K562 (cell line): ENCODE measurements around the gene NRTN. TPM values are rescaled to one million over a fixed set of nuclear protein-coding genes. Genes with fewer than 3 reads are reported as not detected.

Experiments used
- BMI1 ChIP-seq: fragments of 150-350 bp; IDR thresholded peaks from 2 replicates; pipeline ENCODE4 v1.6.1; 2014; ENCODE audit warnings: low read length
- BRF1 ChIP-seq: IDR thresholded peaks from 3 replicates; pipeline ENCODE4 v1.6.1; 2011; ENCODE audit warnings: borderline replicate concordance, mild to moderate bottlenecking; ENCODE audit not compliant: insufficient read length; ENCODE audit errors: extremely low read depth
- CBFB ChIP-seq: sonication (generic); formaldehyde crosslinking; IDR thresholded peaks from 2 replicates; pipeline ENCODE4 v1.4.0; 2020; ENCODE audit warnings: mild to moderate bottlenecking, missing genetic modification reagents
- CTBP1 ChIP-seq: fragments of 450-650 bp; IDR thresholded peaks from 2 replicates; pipeline ENCODE4 v1.6.1; 2016; ENCODE audit warnings: borderline replicate concordance
- EWSR1 ChIP-seq: fragments of 450-650 bp; IDR thresholded peaks from 2 replicates; pipeline ENCODE4 v1.6.1; 2018; ENCODE audit warnings: borderline replicate concordance, mild to moderate bottlenecking, low read depth, moderate library complexity; ENCODE audit not compliant: partially characterized antibody
- EZH2 ChIP-seq: IDR thresholded peaks from 2 replicates; pipeline ENCODE4 v1.6.1; 2012; ENCODE audit warnings: low read depth, mild to moderate bottlenecking, inconsistent platforms, low read length, borderline replicate concordance
- HMG20B ChIP-seq: fragments of 250-450 bp; sonication (Bioruptor Pico); IDR thresholded peaks from 2 replicates; pipeline ENCODE4 v1.5.0; 2021; ENCODE audit warnings: mild to moderate bottlenecking
- HNRNPL ChIP-seq: fragments of 200-400 bp; formaldehyde crosslinking; IDR thresholded peaks from 2 replicates; pipeline ENCODE4 v1.6.1; 2017; ENCODE audit warnings: low read depth, mild to moderate bottlenecking, low read length
- HOXB6 ChIP-seq: fragments of 250-450 bp; sonication (Bioruptor Pico); IDR thresholded peaks from 2 replicates; pipeline ENCODE4 v1.5.1; 2022; ENCODE audit warnings: mild to moderate bottlenecking, borderline replicate concordance
- MAFK ChIP-seq: IDR thresholded peaks from 2 replicates; pipeline ENCODE4 v1.6.1; 2011; ENCODE audit warnings: low read length, improper control_type of control experiment
- MXI1 ChIP-seq: IDR thresholded peaks from 2 replicates; pipeline ENCODE4 v1.6.1; 2011; ENCODE audit warnings: low read depth, mild to moderate bottlenecking, improper control_type of control experiment, low read length
- NR2F6 ChIP-seq: fragments of 450-650 bp; formaldehyde crosslinking; IDR thresholded peaks from 2 replicates; pipeline ENCODE4 v1.4.0; 2020; ENCODE audit warnings: mild to moderate bottlenecking
- PHF8 ChIP-seq: fragments of 200-600 bp; sonication (generic); IDR thresholded peaks from 2 replicates; pipeline ENCODE4 v1.6.1; 2012; ENCODE audit warnings: mixed run types, mild to moderate bottlenecking, inconsistent platforms, low read length, moderate library complexity, borderline replicate concordance
- POLR3A ChIP-seq: IDR thresholded peaks from 2 replicates; pipeline ENCODE4 v1.6.1; 2011; ENCODE audit warnings: borderline replicate concordance, mild to moderate bottlenecking, moderate library complexity; ENCODE audit not compliant: insufficient read length, insufficient read depth; ENCODE audit errors: extremely low read depth
- SIN3B ChIP-seq: fragments of 450-650 bp; IDR thresholded peaks from 2 replicates; pipeline ENCODE4 v1.6.1; 2017; ENCODE audit warnings: low read depth, mild to moderate bottlenecking, moderate library complexity
- SRSF1 ChIP-seq: fragments of 200-400 bp; formaldehyde crosslinking; IDR thresholded peaks from 2 replicates; pipeline ENCODE4 v1.6.1; 2017; ENCODE audit warnings: mild to moderate bottlenecking, low read depth, low read length, moderate library complexity
- STAT5B ChIP-seq: fragments of 250-450 bp; sonication (Bioruptor Pico); IDR thresholded peaks from 2 replicates; pipeline ENCODE4 v1.8.0; 2021; ENCODE audit warnings: mild to moderate bottlenecking, inconsistent platforms
- ZNF324 ChIP-seq: fragments of 250-450 bp; sonication (Bioruptor Pico); IDR thresholded peaks from 2 replicates; pipeline ENCODE4 v1.4.0; 2020; ENCODE audit warnings: mild to moderate bottlenecking
- ZNF551 ChIP-seq: fragments of 250-450 bp; sonication (Bioruptor Pico); IDR thresholded peaks from 2 replicates; pipeline ENCODE4 v1.5.0; 2021; ENCODE audit warnings: mild to moderate bottlenecking, moderate library complexity
- ZNF778 ChIP-seq: fragments of 450-650 bp; formaldehyde crosslinking; IDR thresholded peaks from 2 replicates; pipeline ENCODE4 v1.4.0; 2020; ENCODE audit warnings: mild to moderate bottlenecking, moderate library complexity
- ZNF780A ChIP-seq: fragments of 250-450 bp; sonication (Bioruptor Pico); IDR thresholded peaks from 2 replicates; pipeline ENCODE4 v1.5.0; 2021; ENCODE audit warnings: mild to moderate bottlenecking
- polyA plus RNA-seq, 8 experiments: library from polyadenylated mRNA; depleted of rRNA in 4 of 8; stranded (reverse) in 5 of 8; unstranded in 3 of 8; fragments of >200 nt; fragmentation: Nextera tagmentation in 2 of 8; fragmentation: Illumina TruSeq in 1 of 8; extraction: Ambion mirVana in 2 of 8; extraction: Trizol in 1 of 8; gene quantifications; 2 replicates each; pipeline versions ENCODE4 v1.2.1 to v1.2.3, GENCODE V29; 2011 to 2014; ENCODE audit warnings: inconsistent platforms in 1 of 8, missing spikeins in 1 of 8
- total RNA-seq, 7 experiments: library from RNA; depleted of rRNA in 6 of 7; stranded (reverse); fragments of >200 nt in 6 of 7; fragmentation: Illumina TruSeq in 2 of 7; extraction: Trizol in 2 of 7; gene quantifications; 2 replicates each; pipeline versions ENCODE4 v1.2.1 to v1.2.3, GENCODE V29; 2011 to 2021; ENCODE audit warnings: low replicate concordance in 1 of 7
- TF ChIP-seq, protein P1 (sequence below): fragments of 450-650 bp; IDR thresholded peaks from 2 replicates; pipeline ENCODE4 v1.6.1; 2017; ENCODE audit warnings: mild to moderate bottlenecking, moderate library complexity
- TF ChIP-seq, protein P2 (sequence below): fragments of 250-450 bp; sonication (Bioruptor Pico); IDR thresholded peaks from 2 replicates; pipeline ENCODE4 v1.5.0; 2020; ENCODE audit warnings: mild to moderate bottlenecking
- TF ChIP-seq, protein P3 (sequence below): fragments of 450-650 bp; formaldehyde crosslinking; IDR thresholded peaks from 2 replicates; pipeline ENCODE4 v1.4.0; 2020; ENCODE audit warnings: mild to moderate bottlenecking, moderate library complexity
- TF ChIP-seq, protein P4 (sequence below): sonication (generic); formaldehyde crosslinking; IDR thresholded peaks from 2 replicates; pipeline ENCODE4 v1.9.0; 2022; ENCODE audit warnings: mild to moderate bottlenecking, missing genetic modification reagents

NRTN gene
- total and polyA plus RNA-seq, 9 of the 15 experiments (the other 6 are each of a cell fraction or from before 2014, with no cell fraction given): 0.62 to 8.1 (median 1.6) TPM; not detected in 2

DNA sequence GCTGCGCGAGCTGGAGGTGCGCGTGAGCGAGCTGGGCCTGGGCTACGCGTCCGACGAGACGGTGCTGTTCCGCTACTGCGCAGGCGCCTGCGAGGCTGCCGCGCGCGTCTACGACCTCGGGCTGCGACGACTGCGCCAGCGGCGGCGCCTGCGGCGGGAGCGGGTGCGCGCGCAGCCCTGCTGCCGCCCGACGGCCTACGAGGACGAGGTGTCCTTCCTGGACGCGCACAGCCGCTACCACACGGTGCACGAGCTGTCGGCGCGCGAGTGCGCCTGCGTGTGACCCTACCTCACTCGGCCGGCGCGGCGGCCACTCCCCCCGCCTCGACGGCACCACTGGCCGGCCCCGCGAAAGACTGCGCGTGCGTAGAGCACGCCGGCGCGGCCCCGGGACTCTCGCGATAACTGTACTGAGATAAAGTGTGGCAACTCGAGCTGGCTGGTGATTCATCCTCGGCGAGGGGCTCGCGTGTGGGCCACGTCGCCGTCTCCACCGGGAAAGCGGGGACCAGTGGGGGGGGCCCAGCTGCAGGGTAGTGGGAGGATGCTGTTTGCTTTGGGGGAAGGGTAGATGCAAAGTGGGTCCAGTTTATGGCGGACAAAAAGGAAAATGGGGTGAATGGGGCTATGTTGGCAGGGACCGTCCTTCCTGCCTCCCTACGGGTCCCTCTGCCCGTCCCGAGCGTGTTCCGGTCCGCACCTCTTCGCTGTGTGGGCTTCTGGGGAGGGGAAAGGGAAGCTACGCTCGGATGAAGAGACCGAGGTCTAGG, 23.2 kb downstream of the NRTN start (continued):
- TF ChIP-seq, protein P1, sequence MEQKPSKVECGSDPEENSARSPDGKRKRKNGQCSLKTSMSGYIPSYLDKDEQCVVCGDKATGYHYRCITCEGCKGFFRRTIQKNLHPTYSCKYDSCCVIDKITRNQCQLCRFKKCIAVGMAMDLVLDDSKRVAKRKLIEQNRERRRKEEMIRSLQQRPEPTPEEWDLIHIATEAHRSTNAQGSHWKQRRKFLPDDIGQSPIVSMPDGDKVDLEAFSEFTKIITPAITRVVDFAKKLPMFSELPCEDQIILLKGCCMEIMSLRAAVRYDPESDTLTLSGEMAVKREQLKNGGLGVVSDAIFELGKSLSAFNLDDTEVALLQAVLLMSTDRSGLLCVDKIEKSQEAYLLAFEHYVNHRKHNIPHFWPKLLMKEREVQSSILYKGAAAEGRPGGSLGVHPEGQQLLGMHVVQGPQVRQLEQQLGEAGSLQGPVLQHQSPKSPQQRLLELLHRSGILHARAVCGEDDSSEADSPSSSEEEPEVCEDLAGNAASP: no peak
- TF ChIP-seq ZNF551 (CRISPR knock-in tag) (no peak), POLR3A (no peak), STAT5B (CRISPR knock-in tag) (no peak), SRSF1 (no peak), MXI1 (peak; percentile 82; the same call in 1 of the 2 replicates), HNRNPL (no peak), EWSR1 (no peak), HOXB6 (CRISPR knock-in tag) (no peak), NR2F6 (CRISPR knock-in tag) (no peak), HMG20B (CRISPR knock-in tag) (no peak), MAFK (0 out of 2 replicates have a peak, but pooled peaks have one; percentile 9), EZH2 (no peak), SIN3B (peak; percentile 71), BMI1 (no peak), PHF8 (peak; percentile 99), ZNF780A (CRISPR knock-in tag) (no peak), ZNF778 (CRISPR knock-in tag) (no peak), ZNF324 (CRISPR knock-in tag) (no peak), CBFB (no peak), BRF1 (no peak), CTBP1 (peak; percentile 99)
- TF ChIP-seq, protein P2, sequence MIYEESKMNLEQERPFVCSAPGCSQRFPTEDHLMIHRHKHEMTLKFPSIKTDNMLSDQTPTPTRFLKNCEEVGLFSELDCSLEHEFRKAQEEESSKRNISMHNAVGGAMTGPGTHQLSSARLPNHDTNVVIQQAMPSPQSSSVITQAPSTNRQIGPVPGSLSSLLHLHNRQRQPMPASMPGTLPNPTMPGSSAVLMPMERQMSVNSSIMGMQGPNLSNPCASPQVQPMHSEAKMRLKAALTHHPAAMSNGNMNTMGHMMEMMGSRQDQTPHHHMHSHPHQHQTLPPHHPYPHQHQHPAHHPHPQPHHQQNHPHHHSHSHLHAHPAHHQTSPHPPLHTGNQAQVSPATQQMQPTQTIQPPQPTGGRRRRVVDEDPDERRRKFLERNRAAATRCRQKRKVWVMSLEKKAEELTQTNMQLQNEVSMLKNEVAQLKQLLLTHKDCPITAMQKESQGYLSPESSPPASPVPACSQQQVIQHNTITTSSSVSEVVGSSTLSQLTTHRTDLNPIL (CRISPR knock-in tag): no peak
- TF ChIP-seq, protein P3, sequence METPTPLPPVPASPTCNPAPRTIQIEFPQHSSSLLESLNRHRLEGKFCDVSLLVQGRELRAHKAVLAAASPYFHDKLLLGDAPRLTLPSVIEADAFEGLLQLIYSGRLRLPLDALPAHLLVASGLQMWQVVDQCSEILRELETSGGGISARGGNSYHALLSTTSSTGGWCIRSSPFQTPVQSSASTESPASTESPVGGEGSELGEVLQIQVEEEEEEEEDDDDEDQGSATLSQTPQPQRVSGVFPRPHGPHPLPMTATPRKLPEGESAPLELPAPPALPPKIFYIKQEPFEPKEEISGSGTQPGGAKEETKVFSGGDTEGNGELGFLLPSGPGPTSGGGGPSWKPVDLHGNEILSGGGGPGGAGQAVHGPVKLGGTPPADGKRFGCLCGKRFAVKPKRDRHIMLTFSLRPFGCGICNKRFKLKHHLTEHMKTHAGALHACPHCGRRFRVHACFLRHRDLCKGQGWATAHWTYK: 0 out of 2 replicates have a peak, but pooled peaks have one; percentile 69
- TF ChIP-seq, protein P4, sequence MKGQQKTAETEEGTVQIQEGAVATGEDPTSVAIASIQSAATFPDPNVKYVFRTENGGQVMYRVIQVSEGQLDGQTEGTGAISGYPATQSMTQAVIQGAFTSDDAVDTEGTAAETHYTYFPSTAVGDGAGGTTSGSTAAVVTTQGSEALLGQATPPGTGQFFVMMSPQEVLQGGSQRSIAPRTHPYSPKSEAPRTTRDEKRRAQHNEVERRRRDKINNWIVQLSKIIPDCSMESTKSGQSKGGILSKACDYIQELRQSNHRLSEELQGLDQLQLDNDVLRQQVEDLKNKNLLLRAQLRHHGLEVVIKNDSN (CRISPR knock-in tag): peak; percentile 46; the same call in 1 of the 2 replicates
